ENCODE measurements around the gene PDE7B. TPM values are rescaled to one million over a fixed set of nuclear protein-coding genes. Genes with fewer than 3 reads are reported as not detected.

PDE7B gene
- total RNA-seq, 2 experiments from 2014 or later: not detected

- POLR2A ChIA-PET: no interaction called here
- no peaks in the 10 kb centered on the region for H3K9me2 ChIP-seq (ENCODE audit: insufficient read depth, low read length)
- no peaks in the 10 kb centered on the region for H3K4me1 ChIP-seq (ENCODE audit: insufficient read depth, low read length, poor library complexity, severe bottlenecking)
- H3K4me3 ChIP-seq (ENCODE audit: low read depth, low read length, poor library complexity, severe bottlenecking): no peak overlapping the region
- CTCF ChIA-PET (ENCODE audit: unreplicated experiment): no interaction called here
- TF ChIP-seq CTCF (conservative IDR thresholded peaks at IDR 0.05; ENCODE audit: low read length) (no peak), EZH2phosphoT487 (IDR thresholded peaks at IDR 0.05; ENCODE audit: borderline replicate concordance, low read depth, low read length) (no peak)
- no TSS peak for BruUV-seq (replicated peaks)
- H3K36me3 ChIP-seq (ENCODE audit: insufficient read depth, low read length): no peaks in the 10 kb centered on the region
- no peaks in the 10 kb centered on the region for H4K20me1 ChIP-seq (ENCODE audit: insufficient read depth, low read length)
- intact Hi-C loops (cut with micrococcal nuclease; ENCODE audit: unreplicated experiment): no loop called here
- no peak for DNase-seq (ENCODE audit: low spot score)
- no peak overlapping the region for H3K27ac ChIP-seq (ENCODE audit: low read depth, low read length, poor library complexity, severe bottlenecking)
- H3K79me2 ChIP-seq (ENCODE audit: insufficient read depth, low read depth, low read length): no peaks in the 10 kb centered on the region
- H2AFZ ChIP-seq (ENCODE audit: low read length): no peak overlapping the region
- H3K9me3 ChIP-seq (ENCODE audit: low read length): no peaks in the 10 kb centered on the region
- H3K4me2 ChIP-seq (ENCODE audit: low read length): no peak overlapping the region
Observed at GRCh38 chr6:136016228-136017225, 165.0 kb downstream of the PDE7B start.

GRCh38 chr6:136020691-136021090 is 169.2 kb downstream of the PDE7B start:
- CTCF ChIA-PET (ENCODE audit: unreplicated experiment): no interaction called here

More at GRCh38 chr6:136020691-136021090, 169.2 kb downstream of the PDE7B start:
- no peak overlapping the region for H3K27ac ChIP-seq (ENCODE audit: low read depth, low read length, poor library complexity, severe bottlenecking)
- no peaks in the 10 kb centered on the region for H3K9me3 ChIP-seq (ENCODE audit: low read length)
- no peak overlapping the region for H2AFZ ChIP-seq (ENCODE audit: low read length)
- H3K36me3 ChIP-seq (ENCODE audit: insufficient read depth, low read length): no peaks in the 10 kb centered on the region
- no peak overlapping the region for H3K4me2 ChIP-seq (ENCODE audit: low read length)
- H3K79me2 ChIP-seq (ENCODE audit: insufficient read depth, low read depth, low read length): no peaks in the 10 kb centered on the region
- no peaks in the 10 kb centered on the region for H3K4me1 ChIP-seq (ENCODE audit: insufficient read depth, low read length, poor library complexity, severe bottlenecking)
- TF ChIP-seq EZH2phosphoT487 (IDR thresholded peaks at IDR 0.05; ENCODE audit: borderline replicate concordance, low read depth, low read length): no peak
- TF ChIP-seq CTCF (conservative IDR thresholded peaks at IDR 0.05; ENCODE audit: low read length): no peak
- H3K4me3 ChIP-seq (ENCODE audit: low read depth, low read length, poor library complexity, severe bottlenecking): no peak overlapping the region
- POLR2A ChIA-PET: interaction anchor here (0.7 kb wide), 2 partner anchors 29 to 423 kb away, joined by 4 to 5 read pairs; no protein-coding TSS in a partner anchor
- intact Hi-C loops (cut with micrococcal nuclease; ENCODE audit: unreplicated experiment): no loop called here
- no peaks in the 10 kb centered on the region for H4K20me1 ChIP-seq (ENCODE audit: insufficient read depth, low read length)
- no peaks in the 10 kb centered on the region for H3K9me2 ChIP-seq (ENCODE audit: insufficient read depth, low read length)
- no TSS peak for BruUV-seq (replicated peaks)
- no peak for DNase-seq (ENCODE audit: low spot score)

All from OCI-LY7 (cell line).